ENCODE measurements around the gene PRR13. TPM values are rescaled to one million over a fixed set of nuclear protein-coding genes. Genes with fewer than 3 reads are reported as not detected.

PRR13 gene
- total RNA-seq, 1 donor from 2014 or later: 106 TPM

GRCh38 chr12:53481939-53482586, 40.5 kb downstream of the PRR13 start:
- Mint-ChIP-seq H3K4me3 (ENCODE audit: low read depth) (no peak overlapping the region), H3K27ac (peak overlapping the region; percentile 74), H3K9me3 (ENCODE audit: low read depth) (no peaks in the 10 kb centered on the region), H3K27me3 (no peaks in the 10 kb centered on the region), H3K4me1 (ENCODE audit: low read depth) (peaks cover 14% of the 10 kb centered on the region), H3K36me3 (ENCODE audit: insufficient read depth) (peaks cover 19% of the 10 kb centered on the region)
- no peak for DNase-seq (ENCODE audit: low spot score, unreplicated experiment)
- TF ChIP-seq CTCF (IDR thresholded peaks at IDR 0.05; ENCODE audit: unreplicated experiment): peak; percentile 32

GRCh38 chr12:53482626-53483168, 41.2 kb downstream of the PRR13 start:
- H3K4me3 Mint-ChIP-seq (ENCODE audit: low read depth): no peak overlapping the region
- no peaks in the 10 kb centered on the region for H3K9me3 Mint-ChIP-seq (ENCODE audit: low read depth)
- peaks cover 17% of the 10 kb centered on the region for H3K36me3 Mint-ChIP-seq (ENCODE audit: insufficient read depth)
- H3K27me3 Mint-ChIP-seq: no peaks in the 10 kb centered on the region
- TF ChIP-seq CTCF (IDR thresholded peaks at IDR 0.05; ENCODE audit: unreplicated experiment): no peak
- no peak for DNase-seq (ENCODE audit: low spot score, unreplicated experiment)
- peak overlapping the region; percentile 21 for H3K27ac Mint-ChIP-seq
- peaks cover 14% of the 10 kb centered on the region for H3K4me1 Mint-ChIP-seq (ENCODE audit: low read depth)

GRCh38 chr12:53483225-53483978, 41.9 kb downstream of the PRR13 start:
- peaks cover 15% of the 10 kb centered on the region for H3K36me3 Mint-ChIP-seq (ENCODE audit: insufficient read depth)
- DNase-seq (ENCODE audit: low spot score, unreplicated experiment): no peak
- H3K27me3 Mint-ChIP-seq: no peaks in the 10 kb centered on the region
- no peak overlapping the region for H3K4me3 Mint-ChIP-seq (ENCODE audit: low read depth)
- H3K9me3 Mint-ChIP-seq (ENCODE audit: low read depth): no peaks in the 10 kb centered on the region
- peak overlapping the region; percentile 51 for H3K27ac Mint-ChIP-seq
- H3K4me1 Mint-ChIP-seq (ENCODE audit: low read depth): peaks cover 14% of the 10 kb centered on the region
- no peak for TF ChIP-seq CTCF (IDR thresholded peaks at IDR 0.05; ENCODE audit: unreplicated experiment)

GRCh38 chr12:53483979-53484377, 42.4 kb downstream of the PRR13 start:
- DNase-seq (ENCODE audit: low spot score, unreplicated experiment): no peak
- Mint-ChIP-seq H3K27me3 (no peaks in the 10 kb centered on the region), H3K4me1 (ENCODE audit: low read depth) (peaks cover 14% of the 10 kb centered on the region), H3K27ac (peak overlapping the region; percentile 51), H3K36me3 (ENCODE audit: insufficient read depth) (peaks cover 13% of the 10 kb centered on the region), H3K9me3 (ENCODE audit: low read depth) (no peaks in the 10 kb centered on the region), H3K4me3 (ENCODE audit: low read depth) (no peak overlapping the region)
- TF ChIP-seq CTCF (IDR thresholded peaks at IDR 0.05; ENCODE audit: unreplicated experiment): no peak

GRCh38 chr12:53484686-53485575, 43.4 kb downstream of the PRR13 start:
- no peak overlapping the region for H3K4me3 Mint-ChIP-seq (ENCODE audit: low read depth)
- peak overlapping the region; percentile 54 for H3K27ac Mint-ChIP-seq
- no peak for DNase-seq (ENCODE audit: low spot score, unreplicated experiment)
- no peak for TF ChIP-seq CTCF (IDR thresholded peaks at IDR 0.05; ENCODE audit: unreplicated experiment)
- peaks cover 18% of the 10 kb centered on the region for H3K4me1 Mint-ChIP-seq (ENCODE audit: low read depth)
- no peaks in the 10 kb centered on the region for H3K27me3 Mint-ChIP-seq
- H3K9me3 Mint-ChIP-seq (ENCODE audit: low read depth): no peaks in the 10 kb centered on the region
- H3K36me3 Mint-ChIP-seq (ENCODE audit: insufficient read depth): peaks cover 8% of the 10 kb centered on the region

All from progenitor cell of endocrine pancreas (in vitro differentiated cells).